Esophagus muscularis mucosa (tissue), 4 donors: ENCODE data around the gene ALOX12B. TPM values are rescaled to one million over a fixed set of nuclear protein-coding genes. Genes with fewer than 3 reads are reported as not detected.
"Not testable (repeated sequence)": the region's sequence is repeated elsewhere in the genome, so short reads cannot be mapped to it uniquely, and the experiment has no call there.

Source experiments
- DNase-seq: peaks from one replicate; pipeline ENCODE4 v3.0.0-alpha.2; 2017; ENCODE audit errors: extremely low spot score
- H3K27ac ChIP-seq, 4 donors: fragments of 200-600 bp; sonication (generic); replicated peaks in 1 of 4; 1 replicate in 3 of 4; 2 replicates in 1 of 4; pipeline ENCODE4 v1.5.1; 2016 to 2019; ENCODE audit warnings: mild to moderate bottlenecking in 1 of 4
- H3K27me3 ChIP-seq, 4 donors: fragments of 200-600 bp; sonication (generic); one replicate each; pipeline versions ENCODE4 v1.5.1 to v1.6.0; 2016 to 2019
- H3K36me3 ChIP-seq, 4 donors: fragments of 200-600 bp; sonication (generic); one replicate each; pipeline ENCODE4 v1.5.1; 2016 to 2019
- H3K4me1 ChIP-seq, 4 donors: fragments of 200-600 bp; sonication (generic); one replicate each; pipeline ENCODE4 v1.5.1; 2016 to 2019
- H3K4me3 ChIP-seq, 4 donors: fragments of 200-600 bp; sonication (generic); 1 replicate in 2 of 4; 2 replicates in 2 of 4; pipeline ENCODE4 v1.5.1; 2016 to 2019; ENCODE audit warnings: mild to moderate bottlenecking in 4 of 4, moderate library complexity in 1 of 4
- H3K9me3 ChIP-seq, 4 donors: fragments of 200-600 bp; sonication (generic); 1 replicate in 3 of 4; 2 replicates in 1 of 4; pipeline ENCODE4 v1.5.1; 2016 to 2019
- CTCF ChIP-seq, 3 experiments: fragments of 200-600 bp in 2 of 3; fragments of 450-650 bp in 1 of 3; sonication (generic) in 2 of 3; IDR thresholded peaks; one replicate each; pipeline ENCODE4 v1.5.1; 2017 to 2019; ENCODE audit warnings: antibody characterized with exemption in 3 of 3, mild to moderate bottlenecking in 2 of 3, moderate library complexity in 1 of 3
- EP300 ChIP-seq: sonication (generic); formaldehyde crosslinking; IDR thresholded peaks from one replicate; pipeline ENCODE4 v1.6.1; 2017; ENCODE audit warnings: antibody characterized with exemption
- POLR2A ChIP-seq: fragments of 450-650 bp; IDR thresholded peaks from one replicate; pipeline ENCODE4 v1.6.1; 2017; ENCODE audit warnings: antibody characterized with exemption, moderate library complexity, mild to moderate bottlenecking, low read depth
- POLR2AphosphoS5 ChIP-seq, 2 donors: sonication (generic); formaldehyde crosslinking; IDR thresholded peaks; one replicate each; pipeline ENCODE4 v1.6.1; 2017; ENCODE audit warnings: antibody characterized with exemption in 2 of 2
- WGBS: methylation state at CpG from one replicate; pipeline ENCODE4 v1.1.5; 2018; 5-methylcytosine and 5-hydroxymethylcytosine counted together
- intact Hi-C: fragments of 100-400 bp; cut with DNase I; formaldehyde crosslinking; loops from one replicate; pipeline ENCODE4 v1.15.1; 2023
- total RNA-seq, 4 donors: library from RNA; depleted of rRNA; stranded (reverse); fragments of >200 nt; gene quantifications; one replicate each; pipeline versions ENCODE4 v1.1.0 to v1.2.1, GENCODE V29; 2016

The ALOX12B gene
- total RNA-seq, 4 donors from 2014 or later = not detected

GRCh38 chr17:8062807-8063483, 24.6 kb downstream of the ALOX12B start:
- Histone ChIP-seq H3K27me3 (peaks cover 0 to 78% (median 38%) of the 10 kb centered on the region in 4 donors), H3K4me3 (peak overlapping the region in 3 of 4 donors; percentile 10 to 16 (median 15))
- intact Hi-C loops = no loop called here

GRCh38 chr17:8062435-8062806, 25.1 kb downstream of the ALOX12B start:
- DNase-seq = no peak
- Histone ChIP-seq H3K27me3 (peaks cover 0 to 81% (median 38%) of the 10 kb centered on the region in 4 donors), H3K27ac (no peak overlapping the region), H3K36me3 (no peaks in the 10 kb centered on the region), H3K9me3 (no peaks in the 10 kb centered on the region), H3K4me1 (peaks cover 6 to 26% (median 16%) of the 10 kb centered on the region in 4 donors), H3K4me3 (peak overlapping the region in 3 of 4 donors; percentile 10 to 16 (median 15))
- TF ChIP-seq POLR2A = no peak
- no peak for TF ChIP-seq POLR2AphosphoS5 (IDR thresholded peaks at IDR 0.05)
- TF ChIP-seq CTCF (IDR thresholded peaks at IDR 0.05) = no peak
- TF ChIP-seq EP300 = no peak
- WGBS = 19% methylated on average over 8 of the region's 8 CpGs
- intact Hi-C loops = no loop called here

More at GRCh38 chr17:8062807-8063483, 24.6 kb downstream of the ALOX12B start:
- Histone ChIP-seq H3K4me1 (peaks cover 3 to 21% (median 13%) of the 10 kb centered on the region in 4 donors), H3K27ac (no peak overlapping the region), H3K36me3 (no peaks in the 10 kb centered on the region), H3K9me3 (no peaks in the 10 kb centered on the region)
- TF ChIP-seq EP300 = no peak
- no peak for TF ChIP-seq POLR2AphosphoS5 (IDR thresholded peaks at IDR 0.05)
- no peak for TF ChIP-seq POLR2A
- no peak for TF ChIP-seq CTCF (IDR thresholded peaks at IDR 0.05)
- 12% methylated on average over 15 of the region's 15 CpGs for WGBS
- DNase-seq = no peak

- intact Hi-C loops = loop anchor here (2.0 kb wide), 1 partner anchor 17 kb away; no protein-coding TSS in a partner anchor
- not testable (repeated sequence) for H3K9me3 ChIP-seq, H3K27ac ChIP-seq, H3K4me3 ChIP-seq, DNase-seq, H3K36me3 ChIP-seq
- 50% methylated on average over 8 of the region's 8 CpGs for WGBS
- H3K4me1 ChIP-seq = peaks cover 8 to 28% (median 17%) of the 10 kb centered on the region in 4 donors
- H3K27me3 ChIP-seq = peaks cover 0 to 86% (median 38%) of the 10 kb centered on the region in 4 donors
Observed at GRCh38 chr17:8061851-8062250, 25.7 kb downstream of the ALOX12B start.

- Histone ChIP-seq H3K9me3 (no peaks in the 10 kb centered on the region), H3K27me3 (peaks cover 3 to 95% (median 38%) of the 10 kb centered on the region in 4 donors), H3K4me1 (peaks cover 8 to 28% (median 17%) of the 10 kb centered on the region in 4 donors), H3K27ac (no peak overlapping the region), H3K4me3 (no peak overlapping the region), H3K36me3 (no peaks in the 10 kb centered on the region)
- no peak for TF ChIP-seq POLR2A
- peak; percentile 73 to 89 (median 79) for TF ChIP-seq CTCF (IDR thresholded peaks at IDR 0.05)
- DNase-seq = no peak
- 5% methylated on average over 10 of the region's 10 CpGs for WGBS
- intact Hi-C loops = loop anchor here (2.0 kb wide), 1 partner anchor 19 kb away; no protein-coding TSS in a partner anchor
Observed at GRCh38 chr17:8060274-8060673, 27.2 kb downstream of the ALOX12B start.

- 22% methylated on average over 7 of the region's 7 CpGs for WGBS
- Histone ChIP-seq H3K36me3 (no peaks in the 10 kb centered on the region), H3K27me3 (peaks cover 3 to 88% (median 38%) of the 10 kb centered on the region in 4 donors), H3K4me3 (no peak overlapping the region), H3K4me1 (peaks cover 8 to 28% (median 17%) of the 10 kb centered on the region in 4 donors), H3K9me3 (no peaks in the 10 kb centered on the region), H3K27ac (no peak overlapping the region)
- TF ChIP-seq POLR2A (no peak), EP300 (no peak), POLR2AphosphoS5 (IDR thresholded peaks at IDR 0.05) (no peak), CTCF (IDR thresholded peaks at IDR 0.05) (no peak)
- DNase-seq = no peak
- intact Hi-C loops = loop anchor here (5.0 kb wide), 3 partner anchors 67 to 197 kb away; no protein-coding TSS in a partner anchor
Observed at GRCh38 chr17:8059131-8059530, 28.4 kb downstream of the ALOX12B start.
